GM23338 (cell line): ENCODE measurements around the gene SHISAL1.

Experiments
- CREB1 ChIP-seq: fragments of 250-450 bp; sonication (Bioruptor Pico); IDR thresholded peaks from 2 replicates; pipeline ENCODE4 v1.5.0; 2020; ENCODE audit warnings: low read depth, mild to moderate bottlenecking, moderate library complexity
- CTCF ChIP-seq, 2 experiments: fragments of 200-600 bp in 1 of 2; sonication (generic) in 1 of 2; conservative IDR thresholded peaks; 2 replicates each; pipeline versions ENCODE4 v1.5.1 to v1.6.1; 2016 to 2017; ENCODE audit warnings: antibody characterized with exemption in 2 of 2, low read depth in 2 of 2, mild to moderate bottlenecking in 2 of 2, moderate library complexity in 1 of 2
- ETS1 ChIP-seq: IDR thresholded peaks from 2 replicates; pipeline ENCODE4 v1.6.1; 2016; ENCODE audit warnings: antibody characterized with exemption
- EZH2 ChIP-seq: fragments of 200-600 bp; sonication (generic); IDR thresholded peaks from one replicate; pipeline ENCODE4 v1.8.0; 2017; ENCODE audit warnings: antibody characterized with exemption, mild to moderate bottlenecking, low read depth; ENCODE audit not compliant: unreplicated experiment
- EZH2phosphoT487 ChIP-seq: fragments of 200-600 bp; sonication (generic); IDR thresholded peaks from one replicate; pipeline ENCODE4 v1.8.1; 2018; ENCODE audit warnings: antibody characterized with exemption; ENCODE audit not compliant: unreplicated experiment
- JUNB ChIP-seq: IDR thresholded peaks from one replicate; pipeline ENCODE4 v1.6.1; 2016; ENCODE audit warnings: antibody characterized with exemption; ENCODE audit not compliant: unreplicated experiment
- NANOG ChIP-seq: IDR thresholded peaks from 2 replicates; pipeline ENCODE4 v1.6.1; 2016; ENCODE audit warnings: antibody characterized with exemption, borderline replicate concordance
- POLR2AphosphoS5 ChIP-seq: IDR thresholded peaks from 2 replicates; pipeline ENCODE4 v1.6.1; 2016; ENCODE audit warnings: antibody characterized with exemption, low read depth
- REST ChIP-seq: IDR thresholded peaks from one replicate; pipeline ENCODE4 v1.6.1; 2018; ENCODE audit warnings: antibody characterized with exemption; ENCODE audit not compliant: unreplicated experiment
- ZNF331 ChIP-seq: fragments of 250-450 bp; sonication (Bioruptor Pico); IDR thresholded peaks from 2 replicates; pipeline ENCODE4 v1.5.0; 2020; ENCODE audit warnings: low read depth, mild to moderate bottlenecking, moderate library complexity
- ZNF462 ChIP-seq: fragments of 250-450 bp; sonication (Bioruptor Pico); IDR thresholded peaks from 2 replicates; pipeline ENCODE4 v1.5.0; 2020; ENCODE audit warnings: mild to moderate bottlenecking, moderate library complexity

GRCh38 chr22:44351037-44351436, 38.3 kb upstream of the SHISAL1 start:
- no peak for TF ChIP-seq JUNB
- no peak for TF ChIP-seq CTCF (conservative IDR thresholded peaks at IDR 0.05; ENCODE audit: low read depth in 2 of 2)
- TF ChIP-seq EZH2 = no peak
- TF ChIP-seq POLR2AphosphoS5 = no peak
- TF ChIP-seq ZNF331 = no peak
- no peak for TF ChIP-seq EZH2phosphoT487
- TF ChIP-seq REST = no peak
- no peak for TF ChIP-seq NANOG
- TF ChIP-seq CREB1 (CRISPR knock-in tag) = no peak
- TF ChIP-seq ETS1 = no peak
- TF ChIP-seq ZNF462 (CRISPR knock-in tag) = no peak
